HepG2 (cell line): Measurements from ENCODE around the gene SSBP4. TPM values are rescaled to one million over a fixed set of nuclear protein-coding genes. Genes with fewer than 3 reads are reported as not detected.

Experiments
- ATAC-seq: fragments of 200-7000 bp; cut with Tn5 transposase; 3 replicates; pipeline ENCODE4 v1.9.1; 2020; ENCODE audit warnings: mild to moderate bottlenecking, moderate library complexity
- BruUV-seq: library from RNA; stranded (reverse); fragments of 400-500 nt; replicated peaks from 2 replicates; lab custom pipeline; 2021; lab: Mats Ljungman, UMichigan
- CTCF ChIA-PET: fragments of 300-600 bp; formaldehyde crosslinking; extraction: SDS; loops from one replicate; lab custom pipeline; 2021; ENCODE audit warnings: low total read pairs, inconsistent platforms, low intra/inter-chr PET ratio; lab: Yijun Ruan, JAX
- POLR2A ChIA-PET: fragments of 350-600 bp; sonication (Branson Sonifier 250); formaldehyde crosslinking; loops from one replicate; lab custom pipeline; 2020; ENCODE audit warnings: antibody characterized with exemption, inconsistent platforms; lab: Yijun Ruan, JAX
- DNase-seq: peaks from one replicate; pipeline ENCODE4 v3.0.0-alpha.2; 2015; ENCODE audit warnings: low spot score
- FAIRE-seq: peaks from 3 replicates; lab custom pipeline; 2011; peaks lifted over from hg19 to GRCh38; lab: Jason Lieb, UNC
- H2AFZ ChIP-seq: one replicate; pipeline ENCODE4 v1.6.1; 2011; ENCODE audit warnings: low read length, inconsistent platforms
- H3K27ac ChIP-seq: fragments of 300-600 bp; 3 replicates; pipeline ENCODE4 v1.8.0; 2011; ENCODE audit warnings: mixed run types, mild to moderate bottlenecking, mixed read lengths, low read length, inconsistent platforms; ENCODE audit not compliant: insufficient read depth; ENCODE audit errors: extremely low read length
- H3K27me3 ChIP-seq, 2 experiments: fragments of 200-600 bp in 1 of 2; 2 replicates in 1 of 2; 3 replicates in 1 of 2; pipeline versions ENCODE4 v1.6.0 to v1.8.0; 2011; ENCODE audit warnings: low read length in 2 of 2, mild to moderate bottlenecking in 2 of 2, moderate library complexity in 2 of 2, inconsistent platforms in 1 of 2; ENCODE audit not compliant: insufficient read depth in 2 of 2, control insufficient read depth in 1 of 2
- H3K36me3 ChIP-seq, 2 experiments: fragments of 200-600 bp in 1 of 2; replicated peaks in 1 of 2; 2 replicates in 1 of 2; 3 replicates in 1 of 2; pipeline versions ENCODE4 v1.5.1 to v1.8.0; 2011; ENCODE audit warnings: low read length in 2 of 2, inconsistent platforms in 1 of 2; ENCODE audit not compliant: insufficient read depth in 2 of 2, control insufficient read depth in 1 of 2
- H3K4me1 ChIP-seq: 2 replicates; pipeline ENCODE4 v1.5.1; 2012; ENCODE audit warnings: low read length, inconsistent platforms; ENCODE audit not compliant: insufficient read depth
- H3K4me2 ChIP-seq: 2 replicates; pipeline ENCODE4 v1.6.0; 2011; ENCODE audit warnings: low read depth, low read length, inconsistent platforms
- H3K4me3 ChIP-seq, 3 experiments: fragments of 200-600 bp in 1 of 3; sonication (generic), shearing (Covaris generic) in 1 of 3; replicated peaks in 1 of 3; 2 replicates each; pipeline ENCODE4 v1.5.1; 2011 to 2016; ENCODE audit warnings: low read length in 3 of 3, inconsistent platforms in 2 of 3, low read depth in 2 of 3, mild to moderate bottlenecking in 2 of 3, control low read depth in 1 of 3, mixed read lengths in 1 of 3; ENCODE audit not compliant: insufficient read depth in 1 of 3
- H3K79me2 ChIP-seq: one replicate; pipeline ENCODE4 v1.6.1; 2011; ENCODE audit warnings: low read length, inconsistent platforms; ENCODE audit not compliant: insufficient read depth
- H3K9ac ChIP-seq: 2 replicates; pipeline ENCODE4 v1.6.0; 2011; ENCODE audit warnings: mild to moderate bottlenecking, low read depth, low read length, inconsistent platforms; ENCODE audit not compliant: insufficient read depth
- H3K9me3 ChIP-seq: 2 replicates; pipeline ENCODE4 v1.5.1; 2012; ENCODE audit warnings: mild to moderate bottlenecking, low read length
- H4K20me1 ChIP-seq: 2 replicates; pipeline ENCODE4 v1.6.0; 2011; ENCODE audit warnings: inconsistent platforms, mild to moderate bottlenecking, low read length, moderate library complexity; ENCODE audit not compliant: insufficient read depth
- FIP1L1 ChIP-seq: fragments of 200-400 bp; formaldehyde crosslinking; IDR thresholded peaks from 2 replicates; pipeline ENCODE4 v1.6.1; 2018; ENCODE audit warnings: low read depth, mild to moderate bottlenecking, low read length, moderate library complexity, borderline replicate concordance; ENCODE audit not compliant: insufficient read depth
- KLF13 ChIP-seq: sonication (generic); formaldehyde crosslinking; IDR thresholded peaks from 2 replicates; pipeline ENCODE4 v1.4.0; 2020; ENCODE audit warnings: mild to moderate bottlenecking, missing genetic modification reagents
- ZNF207 ChIP-seq: fragments of 450-650 bp; IDR thresholded peaks from 2 replicates; pipeline ENCODE4 v1.6.1; 2016; ENCODE audit warnings: antibody characterized with exemption, borderline replicate concordance
- ZNF781 ChIP-seq: sonication (generic); formaldehyde crosslinking; IDR thresholded peaks from 2 replicates; pipeline ENCODE4 v1.5.1; 2020; ENCODE audit warnings: borderline replicate concordance, mild to moderate bottlenecking, missing genetic modification reagents; ENCODE audit errors: not compliant biosample characterization
- WGBS: methylation state at CpG from one replicate; pipeline ENCODE4 v1.1.6; 2017; ENCODE audit warnings: low lambda C conversion rate; 5-methylcytosine and 5-hydroxymethylcytosine counted together
- in situ Hi-C: cut with HindIII; loops from 2 replicates; pipeline ENCODE4 v1.10.0; 2017; ENCODE audit warnings: low pct_unique_long_range_greater_than_20kb; ENCODE audit not compliant: extremely low pct_ligation_motif_present
- intact Hi-C: fragments of 100-400 bp; cut with micrococcal nuclease; formaldehyde crosslinking; loops from one replicate; pipeline ENCODE4 v1.10.0; 2022; ENCODE audit not compliant: unreplicated experiment
- polyA plus RNA-seq, 8 experiments: library from polyadenylated mRNA; depleted of rRNA in 3 of 8; stranded (reverse) in 7 of 8; unstranded in 1 of 8; fragments of >200 nt; fragmentation: Illumina TruSeq in 4 of 8; extraction: Trizol in 4 of 8; gene quantifications; 2 replicates each; pipeline versions ENCODE4 v1.2.1 to v1.2.3, GENCODE V29; 2011 to 2016; ENCODE audit warnings: low read depth in 4 of 8, missing spikeins in 1 of 8, mixed read lengths in 1 of 8; ENCODE audit not compliant: insufficient read depth in 1 of 8
- total RNA-seq, 5 experiments: library from RNA; depleted of rRNA; stranded (reverse); fragments of >200 nt; fragmentation: Illumina TruSeq; extraction: Trizol; gene quantifications; 2 replicates each; pipeline ENCODE4 v1.2.3, GENCODE V29; 2016; ENCODE audit warnings: low read depth in 1 of 5
- TF ChIP-seq, protein P1 (sequence below): sonication (generic); formaldehyde crosslinking; IDR thresholded peaks from 2 replicates; pipeline ENCODE4 v1.4.0; 2020; ENCODE audit warnings: missing genetic modification reagents, borderline replicate concordance

Gene SSBP4
- total and polyA plus RNA-seq, 2 of the 13 experiments (the other 11 are each of a cell fraction or from before 2014, with no cell fraction given), result 20.8 to 39.5 TPM

DNA sequence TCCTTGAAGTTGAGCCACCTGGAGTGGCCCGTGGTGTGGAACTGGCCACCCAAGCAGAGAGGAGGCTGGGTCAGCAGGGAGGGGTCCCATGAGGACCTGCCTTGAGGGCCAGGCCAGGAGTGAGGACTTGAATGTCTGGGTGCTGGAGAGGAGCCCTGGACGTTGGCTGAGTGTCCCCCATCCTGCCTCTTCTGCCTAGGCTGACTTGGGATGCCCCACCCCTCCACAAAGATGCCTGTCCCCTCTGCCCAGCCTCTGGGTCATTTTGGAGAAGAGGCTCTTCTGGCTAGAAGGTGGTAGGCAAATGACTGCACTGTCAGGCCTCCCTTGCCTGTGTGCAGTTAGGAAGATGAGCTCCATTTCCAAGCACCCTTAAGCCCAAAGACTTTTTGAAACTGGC lies 1.7 kb downstream of the SSBP4 start (continued):
- TF ChIP-seq KLF13 (CRISPR knock-in tag) (no peak), ZNF207 (no peak), FIP1L1 (no peak), ZNF781 (no peak)

DNA sequence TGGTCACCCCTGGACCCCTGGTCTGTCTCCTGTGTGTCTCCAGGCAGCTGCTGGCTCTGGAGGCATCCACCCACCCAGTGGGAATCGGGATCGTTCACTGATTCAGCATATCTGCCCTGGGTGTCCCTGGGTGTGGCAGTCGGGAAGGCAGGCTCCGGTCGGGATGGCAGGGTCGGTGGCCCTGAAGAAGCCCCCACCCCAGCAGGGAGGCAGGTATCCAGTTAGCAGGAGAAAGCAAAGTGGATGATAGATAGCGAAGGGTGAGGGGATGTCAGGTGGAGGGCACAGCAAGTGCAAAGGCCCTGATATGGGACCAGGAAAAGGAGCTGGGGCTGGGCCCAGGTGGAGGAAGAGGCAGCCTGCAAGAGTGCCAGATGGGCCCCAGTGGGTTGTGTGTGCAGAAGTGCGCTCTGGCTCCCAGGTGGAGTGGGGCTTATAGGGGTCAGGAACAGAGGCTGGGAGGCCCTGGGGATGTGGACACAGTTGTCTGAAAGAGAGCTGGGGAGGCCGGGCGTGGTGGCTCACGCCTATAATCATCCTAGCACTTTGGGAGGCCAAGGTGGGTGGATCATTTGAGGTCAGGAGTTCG lies 2.3 kb downstream of the SSBP4 start:
- 88% methylated on average over 12 of the region's 12 CpGs for WGBS
- TF ChIP-seq, protein P1, sequence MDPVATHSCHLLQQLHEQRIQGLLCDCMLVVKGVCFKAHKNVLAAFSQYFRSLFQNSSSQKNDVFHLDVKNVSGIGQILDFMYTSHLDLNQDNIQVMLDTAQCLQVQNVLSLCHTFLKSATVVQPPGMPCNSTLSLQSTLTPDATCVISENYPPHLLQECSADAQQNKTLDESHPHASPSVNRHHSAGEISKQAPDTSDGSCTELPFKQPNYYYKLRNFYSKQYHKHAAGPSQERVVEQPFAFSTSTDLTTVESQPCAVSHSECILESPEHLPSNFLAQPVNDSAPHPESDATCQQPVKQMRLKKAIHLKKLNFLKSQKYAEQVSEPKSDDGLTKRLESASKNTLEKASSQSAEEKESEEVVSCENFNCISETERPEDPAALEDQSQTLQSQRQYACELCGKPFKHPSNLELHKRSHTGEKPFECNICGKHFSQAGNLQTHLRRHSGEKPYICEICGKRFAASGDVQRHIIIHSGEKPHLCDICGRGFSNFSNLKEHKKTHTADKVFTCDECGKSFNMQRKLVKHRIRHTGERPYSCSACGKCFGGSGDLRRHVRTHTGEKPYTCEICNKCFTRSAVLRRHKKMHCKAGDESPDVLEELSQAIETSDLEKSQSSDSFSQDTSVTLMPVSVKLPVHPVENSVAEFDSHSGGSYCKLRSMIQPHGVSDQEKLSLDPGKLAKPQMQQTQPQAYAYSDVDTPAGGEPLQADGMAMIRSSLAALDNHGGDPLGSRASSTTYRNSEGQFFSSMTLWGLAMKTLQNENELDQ (CRISPR knock-in tag), result no peak
- Histone ChIP-seq H3K27me3 (no peaks in the 10 kb centered on the region), H4K20me1 (peaks cover 8% of the 10 kb centered on the region; the same call in 1 of the 2 replicates), H3K36me3 (0 out of 5 replicates have a peak, but pooled peaks cover 0 to 3% of the 10 kb centered on the region in 2 experiments), H3K27ac (no peak overlapping the region), H2AFZ (no peak overlapping the region), H3K4me2 (peak overlapping the region; percentile 85; the same call in 1 of the 2 replicates), H3K79me2 (peaks cover 31% of the 10 kb centered on the region), H3K9ac (no peak overlapping the region), H3K4me1 (peaks cover 42% of the 10 kb centered on the region), H3K9me3 (no peaks in the 10 kb centered on the region), H3K4me3 (no peak overlapping the region)
- no peak for DNase-seq
- ChIA-PET POLR2A (interaction anchor here (0.8 to 1.2 kb wide), 2 partner anchors 17 to 103 kb away, joined by 3 to 4 read pairs; partner anchors contain the start of gene ISYNA1), CTCF (no interaction called here)
- no peak for ATAC-seq
- in situ Hi-C loops (no loop called here), intact Hi-C loops (no loop called here)
- BruUV-seq, result no TSS peak
- FAIRE-seq, result no peak
